Pancreas (tissue), 10 donors: ENCODE results near the gene TOP3B. TPM values are rescaled to one million over a fixed set of nuclear protein-coding genes. Genes with fewer than 3 reads are reported as not detected.

Source experiments
- ATAC-seq, 4 donors: fragments of 200-7000 bp; cut with Tn5 transposase; one replicate each; pipeline versions ENCODE4 v1.8.0 to v1.9.1; 2020; ENCODE audit warnings: mild to moderate bottlenecking in 4 of 4, moderate library complexity in 4 of 4
- DNase-seq, 6 donors: peaks; one replicate each; pipeline ENCODE4 v3.0.0-alpha.2; 2020
- FAIRE-seq: peaks from 2 replicates; lab custom pipeline; 2012; peaks lifted over from hg19 to GRCh38; lab: Jason Lieb, UNC
- H3K27ac ChIP-seq, 4 donors: fragments of 200-600 bp; sonication (generic); 1 replicate in 3 of 4; 2 replicates in 1 of 4; pipeline versions ENCODE4 v1.5.0 to v1.8.0; 2020
- H3K27me3 ChIP-seq, 4 donors: fragments of 200-600 bp; one replicate each; pipeline ENCODE4 v1.8.0; 2021
- H3K36me3 ChIP-seq, 3 donors: fragments of 200-600 bp; sonication (generic) in 1 of 3; one replicate each; pipeline versions ENCODE4 v1.5.0 to v1.8.0; 2020 to 2021
- H3K4me1 ChIP-seq, 3 donors: fragments of 200-600 bp; one replicate each; pipeline ENCODE4 v1.8.0; 2021
- H3K4me3 ChIP-seq, 4 donors: fragments of 200-600 bp; sonication (generic) in 2 of 4; one replicate each; pipeline versions ENCODE4 v1.5.0 to v1.8.0; 2020 to 2021
- H3K9me3 ChIP-seq, 4 donors: fragments of 200-600 bp; one replicate each; pipeline ENCODE4 v1.8.0; 2021
- WGBS, 2 donors: extraction: QIAGEN DNeasy Blood & Tissue Kit; methylation state at CpG; one replicate each; pipeline ENCODE4 v1.1.7; 2013; 5-methylcytosine and 5-hydroxymethylcytosine counted together
- intact Hi-C, 3 donors: fragments of 100-400 bp; cut with DNase I; formaldehyde crosslinking; loops; one replicate each; pipeline versions ENCODE4 v1.11.1 to v1.14.2; 2022
- polyA plus RNA-seq, 2 donors: library from polyadenylated mRNA; stranded (reverse); fragments of 200-250 nt; gene quantifications; one replicate each; pipeline ENCODE4 v1.2.3, GENCODE V29; 2013
- total RNA-seq, 6 donors: library from RNA; stranded (reverse); fragmentation: NEBNext Ultra II Directional in 4 of 6; extraction: Animal tissue kit (Norgen Biotek cat#: 25700) in 4 of 6; gene quantifications; one replicate each; pipeline versions ENCODE4 v1.2.1 to v1.2.4, GENCODE V29; 2021 to 2023
- TF ChIP-seq, protein P1 (sequence below), 4 donors: fragments of 200-600 bp; sonication (generic) in 3 of 4; IDR thresholded peaks; one replicate each; pipeline versions ENCODE4 v1.5.0 to v1.8.0; 2021; ENCODE audit warnings: antibody characterized with exemption in 4 of 4
- donor health status: healthy with polysubstance abuse.
- donor health status: DM: no; HTN: no; CAD: no; lungs with moderate emphysema.
- donor health status: DM: no; HTN: no; CAD: no.
- donor health status: control.
- donor health status: control.
- donor health status: Bipolar disorder and iron deficiency.
- donor health status: DM: yes; HTN: yes; CAD: no.
- donor health status: DM: no; HTN: no; CAD: no.
- donor health status: DM: no; HTN: no; CAD: no.
- donor health status: DM: yes; HTN: yes; CAD: no.

Gene TOP3B
- total and polyA plus RNA-seq, 8 donors: 6.7 to 20.5 (median 11.3) TPM

DNA sequence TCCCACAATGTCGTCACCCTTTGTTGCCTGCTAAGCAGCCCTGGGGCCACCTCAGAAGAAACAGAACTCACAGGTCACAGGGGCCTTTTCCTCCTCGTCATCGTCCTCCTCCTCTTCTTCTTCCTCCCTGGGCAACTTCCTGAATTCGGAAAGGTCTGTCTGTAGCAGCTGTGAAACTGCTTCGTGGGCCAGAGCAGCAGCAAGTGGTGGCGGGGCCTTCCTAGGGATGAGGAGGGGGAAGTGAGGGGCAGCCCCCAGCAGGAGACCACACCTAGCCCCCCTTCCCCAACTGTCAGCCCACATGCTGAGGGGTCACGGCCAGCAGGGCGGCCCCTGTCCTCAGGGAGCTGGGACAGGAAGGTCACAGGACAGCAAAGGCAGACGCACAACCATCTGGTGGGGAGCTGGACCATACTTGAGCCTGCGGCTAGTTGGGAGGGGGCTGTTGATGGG is 43.1 kb downstream of the TOP3B start:
- TF ChIP-seq, protein P1, sequence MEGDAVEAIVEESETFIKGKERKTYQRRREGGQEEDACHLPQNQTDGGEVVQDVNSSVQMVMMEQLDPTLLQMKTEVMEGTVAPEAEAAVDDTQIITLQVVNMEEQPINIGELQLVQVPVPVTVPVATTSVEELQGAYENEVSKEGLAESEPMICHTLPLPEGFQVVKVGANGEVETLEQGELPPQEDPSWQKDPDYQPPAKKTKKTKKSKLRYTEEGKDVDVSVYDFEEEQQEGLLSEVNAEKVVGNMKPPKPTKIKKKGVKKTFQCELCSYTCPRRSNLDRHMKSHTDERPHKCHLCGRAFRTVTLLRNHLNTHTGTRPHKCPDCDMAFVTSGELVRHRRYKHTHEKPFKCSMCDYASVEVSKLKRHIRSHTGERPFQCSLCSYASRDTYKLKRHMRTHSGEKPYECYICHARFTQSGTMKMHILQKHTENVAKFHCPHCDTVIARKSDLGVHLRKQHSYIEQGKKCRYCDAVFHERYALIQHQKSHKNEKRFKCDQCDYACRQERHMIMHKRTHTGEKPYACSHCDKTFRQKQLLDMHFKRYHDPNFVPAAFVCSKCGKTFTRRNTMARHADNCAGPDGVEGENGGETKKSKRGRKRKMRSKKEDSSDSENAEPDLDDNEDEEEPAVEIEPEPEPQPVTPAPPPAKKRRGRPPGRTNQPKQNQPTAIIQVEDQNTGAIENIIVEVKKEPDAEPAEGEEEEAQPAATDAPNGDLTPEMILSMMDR (IDR thresholded peaks at IDR 0.05): no peak
- no peak overlapping the region for H3K4me3 ChIP-seq
- H3K27me3 ChIP-seq: no peaks in the 10 kb centered on the region
- 85% methylated on average over 10 of the region's 10 CpGs for WGBS, 2 donors
- FAIRE-seq: no peak
- no peaks in the 10 kb centered on the region for H3K9me3 ChIP-seq
- peak overlapping the region in 2 of 4 donors; percentile 89 to 94 for H3K27ac ChIP-seq
- H3K4me1 ChIP-seq: peaks cover 0 to 19% (median 14%) of the 10 kb centered on the region in 3 donors
- no peak for ATAC-seq
- intact Hi-C loops: loop anchor here in 1 of 3 donors (5.0 kb wide), 1 partner anchor 227 kb away; no protein-coding TSS in a partner anchor
- H3K36me3 ChIP-seq: peaks cover 0 to 1% (median 0%) of the 10 kb centered on the region in 3 donors
- DNase-seq: peak in 1 of 6 donors; percentile 62

DNA sequence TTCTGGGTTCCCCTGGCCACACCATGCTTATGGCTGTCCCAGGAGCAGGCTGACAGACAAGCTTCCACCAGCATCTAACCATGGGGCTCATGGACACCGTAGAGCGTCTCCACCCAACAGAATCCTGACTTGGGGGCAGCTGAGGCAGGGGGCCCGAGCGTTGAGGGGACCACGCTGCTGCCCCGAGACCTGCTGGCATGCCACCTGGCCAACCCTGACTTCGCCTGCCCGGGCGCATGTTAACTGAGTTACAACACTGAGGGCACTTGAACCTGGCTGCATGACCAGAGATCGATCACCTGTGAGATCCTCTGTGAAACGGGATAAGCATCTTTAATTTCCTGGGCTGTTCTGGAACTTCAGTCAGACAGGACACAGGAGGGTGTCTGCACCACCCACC is 43.7 kb downstream of the TOP3B start:
- DNase-seq (peak in 2 of 6 donors; percentile 31 to 79), ATAC-seq (no peak), FAIRE-seq (no peak)
- Histone ChIP-seq H3K27ac (peak overlapping the region in 3 of 4 donors; percentile 89 to 94 (median 93)), H3K4me1 (peaks cover 0 to 19% (median 14%) of the 10 kb centered on the region in 3 donors), H3K9me3 (no peaks in the 10 kb centered on the region), H3K27me3 (no peaks in the 10 kb centered on the region), H3K4me3 (peak overlapping the region in 1 of 4 donors; percentile 60), H3K36me3 (no peaks in the 10 kb centered on the region)
- 66 to 70% methylated on average over 11 of the region's 11 CpGs for WGBS, 2 donors
- intact Hi-C loops: loop anchor here in 1 of 3 donors (5.0 kb wide), 1 partner anchor 227 kb away; no protein-coding TSS in a partner anchor
- TF ChIP-seq, protein P1 (IDR thresholded peaks at IDR 0.05): no peak

DNA sequence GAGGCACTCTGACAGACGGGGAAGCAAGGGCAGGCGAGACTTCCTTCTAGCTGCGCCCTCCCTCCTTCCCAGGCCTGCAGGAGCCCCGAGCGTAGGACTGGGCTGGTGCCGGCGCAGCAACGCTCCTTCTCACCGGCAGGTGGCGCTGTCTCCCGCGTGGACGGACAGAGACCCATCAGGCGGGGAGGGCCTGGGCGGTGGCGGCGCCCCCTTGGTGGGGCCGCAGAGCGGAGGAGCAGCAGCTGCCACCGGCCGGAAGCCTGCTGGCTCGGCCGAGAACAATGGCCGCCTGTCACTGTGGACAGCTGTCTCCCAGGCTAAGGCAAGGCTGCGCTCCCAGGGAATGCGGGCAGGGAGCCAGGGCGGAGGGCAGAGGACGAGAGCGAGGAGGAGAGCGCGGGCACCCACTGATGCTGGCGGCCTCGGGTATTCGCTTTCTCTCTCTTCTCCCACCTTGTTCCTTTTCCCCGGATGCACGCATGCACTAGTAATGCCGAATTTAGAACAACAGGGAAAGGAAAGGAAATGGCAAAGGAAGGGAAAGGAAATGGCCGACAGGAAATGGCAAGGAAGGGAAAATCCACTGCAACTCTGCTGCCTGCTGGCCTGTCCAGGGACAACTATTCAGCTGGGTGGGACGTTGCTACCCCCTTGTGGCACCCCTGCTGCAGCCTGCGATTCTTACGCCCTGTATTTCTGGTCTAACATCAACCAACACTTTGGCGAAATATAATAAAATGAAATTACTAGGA is 44.3 kb downstream of the TOP3B start:
- intact Hi-C loops: loop anchor here in 1 of 3 donors (5.0 kb wide), 1 partner anchor 226 kb away; no protein-coding TSS in a partner anchor
- H3K4me1 ChIP-seq: peaks cover 0 to 19% (median 14%) of the 10 kb centered on the region in 3 donors

DNA sequence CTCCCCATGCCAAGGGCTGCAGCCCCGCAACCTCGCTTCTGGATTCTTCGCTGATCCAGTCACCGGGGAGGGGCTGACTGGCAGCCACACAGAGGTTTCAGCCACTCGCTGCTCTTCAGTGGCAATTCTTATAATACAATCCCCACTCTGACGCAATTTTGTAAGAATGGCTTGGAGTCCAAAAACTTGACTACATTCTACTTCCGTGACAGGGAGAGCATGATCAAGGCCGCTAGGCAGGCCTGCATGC is 44.8 kb downstream of the TOP3B start:
- intact Hi-C loops: loop anchor here in 1 of 3 donors (5.0 kb wide), 1 partner anchor 225 kb away; no protein-coding TSS in a partner anchor
- peak; percentile 46 to 59 (median 56) for ATAC-seq
- H3K27me3 ChIP-seq: no peaks in the 10 kb centered on the region
- DNase-seq: peak in 1 of 6 donors; percentile 73
- H3K27ac ChIP-seq: peak overlapping the region; percentile 89 to 94 (median 92)
- H3K4me3 ChIP-seq: peak overlapping the region in 3 of 4 donors; percentile 44 to 60 (median 53)
- H3K9me3 ChIP-seq: no peaks in the 10 kb centered on the region
- H3K36me3 ChIP-seq: peaks cover 0 to 11% (median 6%) of the 10 kb centered on the region in 3 donors
- WGBS, 2 donors: 3 to 4% methylated on average over 8 of the region's 8 CpGs
- peaks cover 0 to 19% (median 14%) of the 10 kb centered on the region in 3 donors for H3K4me1 ChIP-seq
- TF ChIP-seq, protein P1 (IDR thresholded peaks at IDR 0.05): no peak
- no peak for FAIRE-seq

More for the DNA sequence above, 44.3 kb downstream of the TOP3B start:
- ATAC-seq: peak; percentile 91 to 94 (median 91)
- Histone ChIP-seq H3K27ac (peak overlapping the region; percentile 89 to 94 (median 92)), H3K4me3 (peak overlapping the region; percentile 26 to 60 (median 48)), H3K27me3 (no peaks in the 10 kb centered on the region), H3K36me3 (peaks cover 0 to 6% (median under 1%) of the 10 kb centered on the region in 3 donors), H3K9me3 (no peaks in the 10 kb centered on the region)
- WGBS, 2 donors: 1 to 2% methylated on average over 38 to 42 of the region's 42 CpGs
- TF ChIP-seq, protein P1 (IDR thresholded peaks at IDR 0.05): peak; percentile 97 to 100 (median 100)
- FAIRE-seq: no peak
- DNase-seq: peak; percentile 91 to 100 (median 94)
